Stomach smooth muscle (tissue), 2 donors: ENCODE results near the gene PHGDH.
"Not testable (repeated sequence)": the region's sequence is repeated elsewhere in the genome, so short reads cannot be mapped to it uniquely, and the experiment has no call there.

Experiments
- H3K27ac ChIP-seq: one replicate; pipeline ENCODE4 v1.7.0; 2013; ENCODE audit warnings: mild to moderate bottlenecking, low read length, inconsistent platforms
- H3K27me3 ChIP-seq, 2 donors: one replicate each; pipeline ENCODE4 v1.7.0; 2013; ENCODE audit warnings: low read length in 2 of 2; ENCODE audit not compliant: insufficient read depth in 2 of 2, control insufficient read depth in 1 of 2
- H3K36me3 ChIP-seq, 2 donors: one replicate each; pipeline ENCODE4 v1.7.0; 2013; ENCODE audit warnings: low read length in 2 of 2; ENCODE audit not compliant: control insufficient read depth in 2 of 2, insufficient read depth in 2 of 2
- H3K4me1 ChIP-seq: one replicate; pipeline ENCODE4 v1.7.0; 2013; ENCODE audit warnings: low read length; ENCODE audit not compliant: control insufficient read depth, insufficient read depth
- H3K4me3 ChIP-seq, 2 donors: one replicate each; pipeline ENCODE4 v1.7.0; 2013; ENCODE audit warnings: low read length in 2 of 2
- H3K9ac ChIP-seq, 2 donors: one replicate each; pipeline ENCODE4 v1.7.0; 2013; ENCODE audit warnings: low read length in 2 of 2, mild to moderate bottlenecking in 1 of 2
- H3K9me3 ChIP-seq, 2 donors: one replicate each; pipeline ENCODE4 v1.7.0; 2013; ENCODE audit warnings: low read length in 2 of 2; ENCODE audit not compliant: control insufficient read depth in 2 of 2
- donor health status: healthy.
- donor health status: Pancreatic carcinoma.

Gene PHGDH

GRCh38 chr1:119679223-119679622, 32.5 kb upstream of the PHGDH start:
- no peaks in the 10 kb centered on the region for H3K36me3 ChIP-seq
- peaks cover 4% of the 10 kb centered on the region for H3K4me1 ChIP-seq
- H3K9me3 ChIP-seq: no peaks in the 10 kb centered on the region
- no peak overlapping the region for H3K27ac ChIP-seq
- no peaks in the 10 kb centered on the region for H3K27me3 ChIP-seq
- no peak overlapping the region for H3K4me3 ChIP-seq
- no peak overlapping the region for H3K9ac ChIP-seq

GRCh38 chr1:119680193-119680592, 31.5 kb upstream of the PHGDH start:
- H3K27me3 ChIP-seq: no peaks in the 10 kb centered on the region
- no peak overlapping the region for H3K4me3 ChIP-seq

GRCh38 chr1:119680723-119681122, 31.0 kb upstream of the PHGDH start:
- Histone ChIP-seq H3K27me3 (no peaks in the 10 kb centered on the region), H3K9ac (no peak overlapping the region), H3K4me3 (no peak overlapping the region), H3K4me1 (no peaks in the 10 kb centered on the region), H3K9me3 (no peaks in the 10 kb centered on the region), H3K36me3 (no peaks in the 10 kb centered on the region), H3K27ac (no peak overlapping the region)

More at GRCh38 chr1:119680193-119680592, 31.5 kb upstream of the PHGDH start:
- Histone ChIP-seq H3K9ac (no peak overlapping the region), H3K4me1 (peaks cover 2% of the 10 kb centered on the region), H3K9me3 (no peaks in the 10 kb centered on the region), H3K36me3 (no peaks in the 10 kb centered on the region), H3K27ac (no peak overlapping the region)

- Histone ChIP-seq H3K27ac (no peak overlapping the region), H3K4me1 (no peaks in the 10 kb centered on the region), H3K9me3 (no peaks in the 10 kb centered on the region), H3K36me3 (no peaks in the 10 kb centered on the region), H3K27me3 (no peaks in the 10 kb centered on the region), H3K9ac (no peak overlapping the region), H3K4me3 (no peak overlapping the region)
Measured at GRCh38 chr1:119681560-119681959, 30.2 kb upstream of the PHGDH start.

- Histone ChIP-seq H3K9ac (no peak overlapping the region), H3K4me3 (no peak overlapping the region), H3K9me3 (no peaks in the 10 kb centered on the region), H3K36me3 (no peaks in the 10 kb centered on the region), H3K27ac (no peak overlapping the region), H3K4me1 (no peaks in the 10 kb centered on the region), H3K27me3 (no peaks in the 10 kb centered on the region)
Measured at GRCh38 chr1:119682141-119682540, 29.6 kb upstream of the PHGDH start.

GRCh38 chr1:119683893-119684292, 27.8 kb upstream of the PHGDH start:
- Histone ChIP-seq H3K9me3 (no peaks in the 10 kb centered on the region), H3K27me3 (no peaks in the 10 kb centered on the region), H3K4me3 (no peak overlapping the region), H3K36me3 (no peaks in the 10 kb centered on the region), H3K9ac (no peak overlapping the region), H3K4me1 (no peaks in the 10 kb centered on the region), H3K27ac (no peak overlapping the region)

GRCh38 chr1:119686661-119687060, 25.1 kb upstream of the PHGDH start:
- Histone ChIP-seq H3K4me3 (no peak overlapping the region), H3K4me1 (no peaks in the 10 kb centered on the region), H3K27ac (no peak overlapping the region), H3K36me3 (no peaks in the 10 kb centered on the region), H3K27me3 (no peaks in the 10 kb centered on the region), H3K9me3 (no peaks in the 10 kb centered on the region), H3K9ac (no peak overlapping the region)

GRCh38 chr1:119687434-119688079, 24.2 kb upstream of the PHGDH start:
- Histone ChIP-seq H3K36me3 (no peaks in the 10 kb centered on the region), H3K27me3 (no peaks in the 10 kb centered on the region), H3K4me3 (no peak overlapping the region), H3K9ac (no peak overlapping the region), H3K27ac (no peak overlapping the region), H3K4me1 (no peaks in the 10 kb centered on the region), H3K9me3 (no peaks in the 10 kb centered on the region)

GRCh38 chr1:119688810-119689209, 22.9 kb upstream of the PHGDH start:
- Histone ChIP-seq H3K36me3 (no peaks in the 10 kb centered on the region), H3K4me1 (no peaks in the 10 kb centered on the region), H3K27me3 (no peaks in the 10 kb centered on the region), H3K4me3 (no peak overlapping the region), H3K9me3 (no peaks in the 10 kb centered on the region), H3K9ac (no peak overlapping the region), H3K27ac (no peak overlapping the region)

GRCh38 chr1:119689511-119689910, 22.2 kb upstream of the PHGDH start:
- H3K27me3 ChIP-seq: no peaks in the 10 kb centered on the region
- H3K4me1 ChIP-seq: no peaks in the 10 kb centered on the region
- no peaks in the 10 kb centered on the region for H3K36me3 ChIP-seq
- H3K9me3 ChIP-seq: no peaks in the 10 kb centered on the region
- H3K9ac ChIP-seq: no peak overlapping the region
- no peak overlapping the region for H3K27ac ChIP-seq
- H3K4me3 ChIP-seq: no peak overlapping the region

GRCh38 chr1:119696863-119697262, 14.9 kb upstream of the PHGDH start:
- not testable (repeated sequence) for H3K4me1 ChIP-seq, H3K27ac ChIP-seq, H3K4me3 ChIP-seq, H3K9me3 ChIP-seq, H3K9ac ChIP-seq, H3K36me3 ChIP-seq, H3K27me3 ChIP-seq
